LoVo (cell line): ENCODE measurements around the gene UQCR10.
A peak's percentile ranks its signal among the peaks of the same experiment; 100 is the strongest.

Experiments
- DNase-seq: peaks from one replicate; pipeline ENCODE4 v3.0.0-alpha.2; 2016; ENCODE audit warnings: low spot score

The UQCR10 gene

DNA sequence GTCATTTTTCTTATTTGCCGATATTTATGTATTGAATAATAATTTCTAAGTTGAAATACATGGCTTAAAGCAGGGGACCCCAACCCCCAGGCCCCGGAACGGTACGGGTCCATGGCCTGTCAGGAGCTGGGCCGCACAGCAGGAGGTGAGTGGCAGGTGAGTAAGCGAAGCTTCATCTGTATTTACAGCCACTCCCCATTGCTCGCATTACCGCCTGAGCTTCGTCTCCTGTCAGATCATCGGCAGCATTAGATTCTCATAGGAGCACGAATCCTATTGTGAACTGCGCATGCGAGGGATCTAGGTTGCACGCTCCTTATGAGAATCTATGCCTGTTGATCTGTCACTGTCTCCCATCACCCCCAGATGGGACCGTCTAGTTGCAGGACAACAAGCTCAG lies 4.9 kb upstream of the UQCR10 start:
- no peak for DNase-seq

DNA sequence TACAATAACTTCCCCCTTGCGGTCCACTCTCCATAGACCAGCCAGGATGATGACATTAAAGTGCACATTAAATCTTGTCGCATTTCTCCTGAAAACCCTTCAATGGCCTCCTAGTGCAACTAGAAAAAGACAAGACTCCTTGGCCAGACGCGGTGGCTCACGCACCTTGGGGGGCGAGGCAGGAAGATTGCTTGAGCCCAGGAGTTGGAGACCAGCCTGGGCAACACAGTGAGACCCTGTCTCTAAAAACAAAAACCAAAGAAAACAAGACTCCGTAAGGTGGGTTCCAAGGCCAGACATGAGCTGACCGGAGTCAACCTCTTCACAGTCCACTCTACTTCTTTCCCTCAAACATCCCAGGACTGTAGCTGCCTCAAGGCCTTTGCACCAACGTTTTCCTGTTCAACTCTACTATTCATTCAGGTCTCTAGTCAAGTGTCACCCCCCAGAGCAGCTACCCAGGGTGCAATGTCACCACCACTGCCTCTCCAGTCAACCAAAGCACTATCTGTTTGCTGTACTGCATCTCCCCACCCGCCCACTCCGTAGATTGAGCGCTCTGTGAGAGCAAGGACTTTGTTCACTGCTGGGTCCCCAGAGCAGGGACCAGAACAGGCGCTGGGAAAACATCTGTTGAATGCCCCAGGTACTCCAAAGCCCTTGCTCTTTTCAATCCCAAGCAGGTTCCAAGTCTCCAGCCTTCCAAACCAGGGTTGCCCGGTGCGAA lies 1.1 kb upstream of the UQCR10 start:
- DNase-seq = peak; percentile 8

DNA sequence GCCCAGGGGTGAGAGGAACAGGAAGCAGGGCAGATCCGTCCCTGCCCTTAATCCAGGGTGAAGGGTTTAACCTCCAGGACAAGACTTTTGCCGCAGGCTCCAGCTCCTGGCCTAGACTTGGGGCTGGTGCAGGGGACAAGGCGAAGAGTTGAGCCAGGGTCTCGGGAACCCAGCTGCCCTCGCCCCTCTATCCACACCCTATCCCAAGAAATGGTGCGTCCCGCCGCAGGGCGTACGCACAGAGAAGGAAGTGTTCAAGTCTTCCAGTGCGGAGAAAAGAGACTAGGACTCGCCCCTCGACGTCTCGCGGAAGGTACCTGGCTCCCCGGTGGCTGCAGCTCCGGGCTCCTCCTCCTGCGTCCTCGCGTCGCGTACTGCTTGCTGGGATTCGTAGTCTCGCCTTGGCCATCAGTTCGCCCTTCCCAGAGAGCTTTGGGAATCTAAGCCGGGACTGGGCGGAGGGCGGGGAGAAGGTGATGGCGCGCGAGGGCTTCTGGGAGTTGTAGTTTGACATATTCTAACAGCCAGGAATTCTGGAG lies 468 bp upstream of the UQCR10 start, which contains the start of gene ZMAT5:
Gene ZMAT5 (minus strand): TSS at position 376 of the 539 bp plus-strand sequence. CDS start 18,463 bp downstream, outside the sequence.
- DNase-seq = peak; percentile 97

DNA sequence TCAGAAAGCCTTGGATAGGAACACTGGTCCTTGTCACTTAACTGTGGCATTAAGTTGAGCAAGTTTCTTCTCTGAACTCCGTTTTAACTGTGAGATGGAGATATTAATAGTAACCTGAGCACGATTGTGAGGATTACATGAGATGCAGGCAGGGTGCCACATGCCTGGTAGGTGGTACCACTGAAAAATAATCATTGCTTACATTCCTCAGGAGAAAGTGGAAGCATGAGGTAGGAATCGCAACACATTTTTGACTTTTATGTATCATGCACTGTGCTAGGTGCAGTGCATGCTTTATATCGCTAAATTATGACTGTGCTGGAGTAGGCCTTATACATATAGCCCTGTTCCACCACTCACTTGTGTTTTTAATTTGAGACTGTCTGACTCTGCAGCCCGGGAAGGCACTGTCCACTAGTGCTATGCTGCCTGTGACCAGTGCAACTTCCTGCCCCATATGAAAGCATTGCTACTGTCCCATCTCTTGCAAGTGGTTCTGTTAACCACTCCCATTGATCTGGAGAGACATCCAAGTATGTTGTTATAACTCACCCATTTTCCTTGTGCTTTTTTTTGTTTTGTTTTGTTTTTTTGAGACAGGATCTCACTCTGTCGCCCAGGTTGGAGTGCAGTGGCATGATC lies 1.0 kb downstream of the UQCR10 start:
- DNase-seq = no peak

DNA sequence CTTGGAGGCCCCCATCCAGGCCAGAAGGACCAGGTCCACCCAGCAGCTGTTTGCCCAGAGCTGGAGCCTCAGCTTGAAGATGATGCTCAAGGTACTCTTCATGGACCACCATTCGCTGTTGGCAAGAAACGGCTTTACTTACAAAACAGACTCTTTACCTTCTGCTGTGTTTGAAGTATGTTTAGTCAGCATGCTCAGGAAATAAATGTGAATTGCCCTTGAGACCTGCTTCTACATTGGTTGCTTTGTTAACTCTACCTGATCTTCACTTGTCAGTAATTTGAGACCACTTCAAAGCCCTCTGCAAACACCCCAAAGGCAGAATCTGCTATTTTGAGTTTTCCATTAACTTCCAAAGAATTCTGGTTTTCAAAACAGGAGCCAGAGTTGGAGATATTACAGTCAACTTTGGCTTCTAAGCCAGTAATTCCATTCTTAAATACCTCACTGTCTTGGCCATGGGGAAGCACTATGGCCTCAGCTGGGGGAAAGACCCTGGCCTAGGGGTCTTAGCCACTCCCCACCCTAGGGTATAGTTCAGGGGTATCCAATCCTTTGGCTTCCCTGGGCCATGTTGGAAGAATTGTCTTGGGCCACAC lies 2.7 kb downstream of the UQCR10 start:
- DNase-seq = no peak

DNA sequence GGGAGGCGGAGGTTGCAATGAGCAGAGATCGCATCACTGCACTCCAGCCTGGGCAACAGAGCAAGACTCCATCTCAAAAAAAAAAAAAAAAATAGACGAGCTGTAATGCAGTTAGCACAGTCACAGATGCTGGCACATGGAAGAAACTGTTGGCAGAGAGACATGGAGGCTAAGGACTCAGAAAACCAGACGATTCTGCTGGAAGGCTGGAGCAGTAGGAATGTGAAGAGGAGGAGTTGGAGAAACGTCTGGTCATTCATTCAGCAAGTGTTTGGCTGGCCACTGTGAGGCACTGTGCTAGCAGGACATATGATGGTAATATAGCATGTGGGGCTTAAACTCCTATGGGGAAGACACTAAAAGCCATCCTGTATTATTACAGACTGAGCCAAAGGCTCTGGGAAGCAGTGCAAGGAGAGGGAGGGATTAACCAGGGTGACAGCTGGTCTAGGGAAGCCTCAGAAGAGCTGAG lies 5.0 kb downstream of the UQCR10 start:
- DNase-seq = no peak

DNA sequence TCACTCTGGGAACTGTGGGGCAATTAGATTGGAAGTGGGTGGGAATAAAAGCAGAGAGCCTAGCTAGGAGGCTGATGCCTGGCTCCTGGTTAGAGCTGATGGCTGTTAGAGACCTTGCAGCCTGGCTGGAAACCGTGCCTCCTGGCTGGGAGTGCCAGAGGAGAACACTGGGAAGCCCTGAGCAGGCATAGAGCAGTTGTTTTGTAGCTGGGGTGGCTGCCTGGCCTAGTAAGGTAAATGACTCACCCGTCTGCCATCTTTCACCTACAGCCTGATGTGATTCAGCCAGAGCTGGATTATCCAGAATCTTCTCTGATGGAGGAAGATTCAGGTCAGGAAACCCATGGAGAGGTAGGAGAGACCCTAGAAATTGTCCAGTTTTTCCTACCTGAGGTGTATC lies 6.1 kb downstream of the UQCR10 start:
- DNase-seq = peak; percentile 25

DNA sequence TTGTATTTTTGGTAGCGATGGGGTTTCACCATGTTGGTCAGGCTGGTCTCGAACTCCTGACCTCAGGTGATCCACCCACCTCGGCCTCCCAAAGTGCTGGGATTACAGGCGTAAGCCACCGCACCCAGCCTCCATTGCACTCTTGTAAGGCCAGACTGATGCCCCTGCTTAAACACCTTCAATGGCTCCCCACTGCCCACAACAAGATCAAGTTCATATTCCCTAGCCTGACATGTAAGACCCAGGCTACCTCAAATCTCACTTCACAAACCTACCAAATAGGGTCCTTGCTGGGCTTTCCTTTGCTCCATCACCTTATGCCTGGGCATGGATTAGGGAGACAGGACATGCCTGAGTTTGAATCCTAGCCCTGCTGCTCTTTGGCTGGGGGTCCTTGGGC lies 13.1 kb downstream of the UQCR10 start:
- no peak for DNase-seq

DNA sequence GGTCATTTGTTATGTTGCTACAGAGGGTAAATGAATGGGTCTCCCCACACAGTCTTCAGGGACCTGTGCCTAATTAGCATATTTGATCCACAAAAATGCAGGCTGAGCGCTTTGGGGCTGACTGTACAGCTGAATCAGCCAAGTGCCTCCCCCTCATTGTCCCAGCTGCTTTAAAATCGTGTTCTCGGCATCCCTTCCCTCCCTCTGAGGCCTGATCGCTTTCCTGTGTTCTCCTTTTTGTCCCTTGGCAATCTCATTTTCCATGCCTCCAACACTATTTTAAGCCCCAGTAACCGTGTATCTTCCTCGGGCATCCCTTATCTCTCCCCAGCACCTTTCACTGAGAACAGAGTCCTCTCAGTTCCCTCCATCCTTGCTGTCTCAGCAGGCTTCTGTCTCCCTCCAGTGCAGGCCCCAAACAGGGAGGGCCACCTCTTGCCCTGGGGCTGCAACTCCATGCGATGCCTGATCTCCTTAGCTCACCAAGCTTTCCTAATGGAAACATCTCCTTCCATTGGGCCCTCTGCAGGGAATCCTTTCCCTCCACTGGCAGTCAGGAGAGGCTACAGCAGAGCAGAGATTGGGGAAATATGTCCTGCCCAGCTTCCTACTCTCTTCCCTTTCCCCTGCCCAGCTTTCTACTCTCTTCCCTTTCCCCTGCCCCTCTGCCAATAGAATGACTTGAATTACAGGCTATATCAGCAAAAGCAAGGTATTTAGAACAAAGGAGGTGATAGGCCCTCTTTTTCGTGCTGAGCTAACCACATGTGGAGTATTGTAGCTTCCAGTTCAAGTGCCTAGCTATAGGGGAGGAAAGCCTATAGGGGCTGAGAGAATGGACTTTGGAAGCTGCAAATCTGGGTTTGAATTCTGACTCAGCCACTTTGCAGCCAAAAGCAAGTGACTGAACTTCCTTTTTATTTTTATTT lies 13.8 kb downstream of the UQCR10 start:
- DNase-seq = no peak

DNA sequence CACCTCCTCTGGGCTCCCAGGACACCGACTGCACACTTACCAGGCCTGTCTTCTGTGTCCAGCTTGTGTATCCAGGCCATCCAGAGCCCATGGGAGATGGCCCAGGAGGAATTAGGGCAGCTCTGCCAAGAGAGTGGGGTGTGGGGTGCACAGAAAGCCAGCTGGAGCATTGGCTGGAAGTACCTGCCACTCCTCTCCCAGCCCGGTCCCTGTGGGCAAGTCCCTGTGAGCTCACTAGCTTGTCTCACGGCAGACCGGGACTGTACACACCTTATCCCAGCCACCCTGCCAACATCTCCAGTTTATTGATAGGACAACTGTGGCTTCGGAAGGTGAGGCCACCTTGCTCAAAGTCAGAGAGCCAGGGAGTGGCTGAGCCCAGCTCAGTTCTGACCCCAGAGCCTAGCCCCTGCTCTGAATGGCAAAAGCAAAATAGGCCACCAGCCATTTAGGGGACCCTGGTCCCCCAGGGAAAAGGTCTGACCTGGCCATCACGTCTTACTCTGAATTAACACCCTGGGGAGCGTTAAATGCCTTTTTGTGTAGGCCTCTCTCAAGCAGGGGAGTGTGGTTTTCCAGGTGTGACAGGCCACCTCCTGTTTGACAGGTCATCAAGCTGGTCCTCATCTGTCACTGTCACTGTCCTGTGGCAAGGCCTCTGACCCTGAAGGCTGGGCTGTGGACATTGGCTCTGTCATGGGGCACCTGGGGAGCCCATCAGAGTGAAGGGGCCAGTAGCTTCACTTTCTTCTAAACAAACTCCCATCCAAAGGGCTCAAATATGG lies 15.1 kb downstream of the UQCR10 start:
- DNase-seq = no peak

DNA sequence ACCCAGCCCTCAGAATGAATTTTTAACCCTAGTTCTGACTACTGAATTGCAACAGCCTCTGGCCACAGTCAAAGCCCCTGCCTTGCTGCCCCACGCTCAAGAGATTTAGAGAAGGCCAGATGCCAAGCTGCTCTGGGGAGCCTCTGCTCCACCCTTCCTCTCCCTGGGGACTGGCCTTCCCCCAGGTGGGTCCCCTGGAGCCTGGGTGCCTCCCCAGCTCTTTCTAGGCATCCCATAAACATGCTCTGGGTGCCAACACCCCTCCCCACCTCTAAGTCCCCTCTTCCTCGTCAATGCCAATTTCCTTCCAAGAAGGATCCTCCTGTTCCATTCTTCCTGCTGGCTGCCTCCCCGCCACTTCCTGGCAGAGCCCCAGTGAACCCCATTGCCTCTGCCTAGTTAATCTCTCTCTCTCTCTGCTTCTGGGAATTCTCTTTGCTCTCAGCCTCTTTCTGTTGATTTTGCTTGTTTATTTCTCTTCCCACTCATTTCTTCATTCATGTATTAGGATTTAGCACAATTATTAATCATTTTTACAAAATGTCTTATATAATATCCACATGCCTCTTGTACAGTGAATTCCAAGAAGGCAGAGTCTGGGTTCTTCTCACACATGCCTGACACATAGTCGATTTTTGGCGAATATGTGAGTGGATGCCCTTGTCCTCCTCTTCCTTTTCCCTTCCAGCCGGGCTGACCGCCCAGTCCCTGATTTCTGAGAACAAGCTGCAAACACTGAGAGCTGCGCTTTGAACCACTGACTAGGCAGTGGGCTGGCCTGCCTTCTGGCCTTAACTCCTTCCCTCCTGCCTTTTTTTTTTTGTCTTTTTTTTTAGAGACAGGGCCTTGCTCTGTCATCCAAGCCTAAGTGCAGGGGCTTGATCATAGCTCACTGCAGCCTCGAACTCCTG lies 17.5 kb downstream of the UQCR10 start:
- DNase-seq = no peak

DNA sequence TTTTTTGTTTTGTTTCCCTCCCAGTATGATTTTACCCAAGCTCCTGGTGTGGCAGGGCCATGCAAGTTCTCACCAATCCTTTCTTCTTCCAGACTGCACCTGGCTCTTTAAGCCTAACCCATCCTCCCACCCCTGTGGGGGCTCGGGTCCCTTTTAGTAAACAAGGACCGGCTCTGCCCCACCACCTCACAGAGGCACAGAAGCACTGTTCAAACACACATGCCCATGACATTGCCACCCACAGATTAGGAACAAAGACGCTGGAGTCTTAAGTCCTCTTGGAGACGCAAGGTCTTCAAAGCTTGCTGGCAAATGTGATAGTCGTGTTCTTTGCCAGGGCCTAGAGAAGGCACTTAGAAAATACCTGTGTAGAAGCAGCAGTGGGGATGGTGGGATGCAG lies 18.9 kb downstream of the UQCR10 start:
- DNase-seq = no peak

DNA sequence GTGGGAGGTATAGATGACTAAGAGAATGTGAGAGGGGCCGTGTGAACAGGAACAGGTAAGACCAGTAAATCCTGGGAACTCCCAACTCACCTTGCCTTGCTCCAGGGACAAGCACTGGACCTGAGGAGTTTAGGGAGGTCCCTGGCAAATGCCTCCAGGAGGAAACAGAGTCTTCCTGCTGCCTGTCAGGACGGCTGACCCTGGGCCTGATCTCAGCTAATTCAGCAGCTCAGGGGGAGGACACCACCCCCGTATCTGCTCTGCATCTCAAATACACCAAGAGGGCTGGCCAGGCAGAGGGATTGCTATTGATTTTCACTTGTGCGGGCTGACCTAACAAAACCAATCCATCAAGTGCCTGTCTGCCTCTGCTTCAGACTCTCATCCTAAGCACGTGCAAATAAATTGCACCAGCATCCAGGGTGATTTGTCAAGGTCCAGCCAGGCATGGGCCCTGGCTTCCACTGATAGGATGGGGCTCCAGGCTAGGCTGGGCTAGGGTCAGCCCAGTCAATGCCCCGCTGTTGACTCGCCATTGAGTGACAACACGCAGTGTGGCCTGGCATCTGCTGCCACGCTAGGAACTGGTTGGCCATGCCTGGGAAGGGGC lies 20.3 kb downstream of the UQCR10 start:
- no peak for DNase-seq

DNA sequence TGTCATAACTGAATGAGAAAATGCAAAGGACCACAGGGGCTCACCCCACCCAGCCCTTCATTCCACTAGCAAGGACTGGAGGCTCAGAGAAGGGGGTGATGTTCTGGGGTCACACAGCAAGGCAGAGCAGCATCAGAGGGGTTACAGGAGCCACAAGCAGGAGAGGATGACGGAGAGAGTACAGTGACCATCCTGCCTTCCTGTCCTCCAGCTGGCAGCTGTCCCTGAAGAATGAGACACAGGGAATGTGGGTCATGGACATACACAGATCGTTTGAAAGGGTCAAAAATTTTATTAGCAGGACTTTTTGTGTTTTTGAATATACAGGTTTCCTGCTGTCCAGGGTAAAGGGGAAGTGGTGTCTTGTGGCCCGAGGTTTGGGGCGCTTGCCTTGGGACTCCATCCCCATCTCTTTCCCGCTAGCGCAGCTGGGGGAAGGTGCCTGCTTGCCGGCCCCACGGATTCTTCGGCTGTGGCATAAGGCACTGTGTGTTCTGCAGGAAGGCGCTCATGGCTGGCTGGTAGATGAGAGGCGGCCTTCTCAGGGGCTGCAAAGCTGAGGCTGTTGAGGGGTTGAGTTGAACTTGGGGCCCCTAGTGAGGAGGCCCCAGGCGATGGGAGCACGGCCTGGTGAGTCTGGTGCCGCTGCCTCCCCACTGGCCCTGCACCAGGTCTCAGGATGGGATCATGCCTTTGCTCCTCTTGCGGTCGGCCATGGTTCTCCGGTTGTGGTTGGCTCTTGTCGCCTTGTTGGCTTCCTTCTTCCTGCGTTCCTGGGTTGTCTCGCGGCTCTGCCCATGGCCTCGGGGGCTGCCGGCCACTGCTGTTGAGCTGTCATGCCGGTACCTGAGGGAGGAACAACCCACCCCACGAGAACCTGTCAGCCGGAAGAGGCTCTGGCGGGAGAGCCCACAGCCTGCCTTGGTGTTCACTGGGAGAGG lies 21.4 kb downstream of the UQCR10 start:
- DNase-seq = no peak

DNA sequence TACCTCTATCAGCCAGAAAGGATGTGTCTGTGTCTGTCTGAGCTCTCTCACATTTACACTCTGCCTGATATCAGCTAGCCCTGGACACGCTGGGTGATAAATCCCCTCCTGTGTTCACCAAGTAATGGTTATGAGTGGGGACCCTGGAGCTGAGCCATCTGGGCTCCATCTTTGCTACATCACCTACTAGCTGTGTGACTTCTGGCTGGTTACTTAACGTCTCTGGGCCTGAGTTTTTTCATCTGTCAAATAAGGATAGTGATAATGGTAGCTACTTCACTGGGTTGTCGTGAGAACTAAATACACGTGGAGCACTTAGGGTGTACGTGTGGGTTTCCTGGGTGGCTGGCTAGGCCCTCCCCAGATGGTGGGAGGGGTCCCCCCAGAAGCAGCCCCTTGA lies 22.9 kb downstream of the UQCR10 start:
- no peak for DNase-seq

DNA sequence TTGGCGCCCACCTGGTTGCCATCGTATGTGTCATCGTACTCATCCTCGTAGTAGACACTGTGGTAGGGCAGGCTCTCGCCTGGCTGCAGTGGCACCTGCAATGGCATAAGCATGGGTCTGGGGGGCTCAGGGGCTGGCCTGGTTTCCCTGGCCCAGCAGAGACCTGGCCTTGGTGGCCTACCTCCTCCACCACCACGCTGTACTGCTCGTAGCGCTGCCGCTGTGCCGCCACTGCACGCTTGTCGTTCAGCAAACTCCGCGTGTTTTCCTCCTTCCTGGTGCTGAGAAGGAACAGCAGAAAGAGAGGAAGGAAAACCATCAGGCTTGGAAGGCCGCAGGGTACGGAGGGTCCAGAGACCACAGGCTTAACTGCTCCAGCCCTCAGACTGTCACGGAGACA lies 26.2 kb downstream of the UQCR10 start:
- DNase-seq = no peak

DNA sequence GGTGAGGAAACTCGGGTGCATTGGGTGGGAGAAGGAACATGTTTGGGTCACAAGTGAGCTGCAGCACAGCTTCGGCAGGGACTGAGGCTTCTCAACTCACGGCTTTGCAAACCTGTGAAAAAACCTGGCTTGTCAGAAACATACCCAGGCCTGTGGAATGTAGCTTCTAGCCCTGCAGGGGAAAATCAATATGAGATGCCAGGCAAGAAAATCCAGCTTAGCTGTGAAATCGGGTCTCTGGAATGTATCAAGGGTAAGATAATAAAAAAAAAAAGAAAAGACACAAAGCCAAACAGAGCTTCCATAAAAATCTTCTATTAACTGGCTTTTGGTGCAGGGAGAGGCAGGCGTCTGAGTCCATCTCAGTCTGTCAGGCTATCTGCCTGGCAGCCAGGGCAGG lies 28.5 kb downstream of the UQCR10 start:
- no peak for DNase-seq

DNA sequence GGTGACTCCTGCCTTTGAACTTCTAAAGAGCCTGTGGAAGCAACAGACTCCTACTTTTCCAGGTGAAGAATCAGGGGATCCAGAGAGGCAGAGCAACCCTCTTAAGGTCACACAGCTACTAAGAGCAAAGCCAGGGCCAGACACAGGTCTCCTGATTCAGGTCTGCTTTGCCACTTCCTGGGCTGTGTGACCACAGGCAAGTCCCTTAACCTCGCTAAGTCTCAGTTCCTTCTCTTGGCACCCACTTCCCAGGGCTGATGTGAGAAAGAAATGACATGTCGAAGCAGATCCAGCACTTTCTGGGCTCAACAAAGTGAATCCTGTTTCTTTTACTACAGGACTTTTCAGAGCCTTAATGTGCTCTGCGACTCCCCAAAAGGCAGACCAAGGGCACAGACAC lies 30.2 kb downstream of the UQCR10 start:
- no peak for DNase-seq
